ENCODE data around the gene FGF11. TPM values are rescaled to one million over a fixed set of nuclear protein-coding genes. Genes with fewer than 3 reads are reported as not detected.

FGF11 gene
- total and polyA plus RNA-seq, 2 of the 13 experiments (the other 11 are each of a cell fraction or from before 2014, with no cell fraction given) = 0.20 to 7.6 TPM

- FAIRE-seq (no peak), DNase-seq (ENCODE audit: low spot score) (no peak), ATAC-seq (no peak)
- Histone ChIP-seq H3K4me3 (replicated peaks in 1 of 3; ENCODE audit: insufficient read depth in 1 of 3, low read depth in 2 of 3, low read length in 3 of 3) (no peak overlapping the region), H3K36me3 (replicated peaks in 1 of 2; ENCODE audit: control insufficient read depth in 1 of 2, insufficient read depth in 2 of 2, low read length in 2 of 2) (peaks cover 0 to 2% of the 10 kb centered on the region in 2 experiments; a peak in 2 of 5 replicates), H3K27ac (ENCODE audit: extremely low read length, insufficient read depth, low read length) (no peak overlapping the region), H2AFZ (ENCODE audit: low read length) (no peak overlapping the region), H3K4me1 (ENCODE audit: insufficient read depth, low read length) (peaks cover 13% of the 10 kb centered on the region), H3K79me2 (ENCODE audit: insufficient read depth, low read length) (no peaks in the 10 kb centered on the region), H3K4me2 (ENCODE audit: low read depth, low read length) (no peak overlapping the region), H3K27me3 (ENCODE audit: control insufficient read depth in 1 of 2, insufficient read depth in 2 of 2, low read length in 2 of 2) (no peaks in the 10 kb centered on the region), H4K20me1 (ENCODE audit: insufficient read depth, low read length) (no peaks in the 10 kb centered on the region), H3K9me3 (ENCODE audit: low read length) (no peaks in the 10 kb centered on the region), H3K9ac (ENCODE audit: insufficient read depth, low read depth, low read length) (no peak overlapping the region)
- ChIA-PET POLR2A (interaction anchor here (2.4 kb wide), 1 partner anchor 13 kb away, joined by 12 read pairs; the partner anchor contains the start of gene TMEM256), CTCF (ENCODE audit: low intra/inter-chr PET ratio, low total read pairs) (no interaction called here)
- WGBS (ENCODE audit: low lambda C conversion rate) = 88% methylated on average over 14 of the region's 19 CpGs
- TF ChIP-seq, protein P1, sequence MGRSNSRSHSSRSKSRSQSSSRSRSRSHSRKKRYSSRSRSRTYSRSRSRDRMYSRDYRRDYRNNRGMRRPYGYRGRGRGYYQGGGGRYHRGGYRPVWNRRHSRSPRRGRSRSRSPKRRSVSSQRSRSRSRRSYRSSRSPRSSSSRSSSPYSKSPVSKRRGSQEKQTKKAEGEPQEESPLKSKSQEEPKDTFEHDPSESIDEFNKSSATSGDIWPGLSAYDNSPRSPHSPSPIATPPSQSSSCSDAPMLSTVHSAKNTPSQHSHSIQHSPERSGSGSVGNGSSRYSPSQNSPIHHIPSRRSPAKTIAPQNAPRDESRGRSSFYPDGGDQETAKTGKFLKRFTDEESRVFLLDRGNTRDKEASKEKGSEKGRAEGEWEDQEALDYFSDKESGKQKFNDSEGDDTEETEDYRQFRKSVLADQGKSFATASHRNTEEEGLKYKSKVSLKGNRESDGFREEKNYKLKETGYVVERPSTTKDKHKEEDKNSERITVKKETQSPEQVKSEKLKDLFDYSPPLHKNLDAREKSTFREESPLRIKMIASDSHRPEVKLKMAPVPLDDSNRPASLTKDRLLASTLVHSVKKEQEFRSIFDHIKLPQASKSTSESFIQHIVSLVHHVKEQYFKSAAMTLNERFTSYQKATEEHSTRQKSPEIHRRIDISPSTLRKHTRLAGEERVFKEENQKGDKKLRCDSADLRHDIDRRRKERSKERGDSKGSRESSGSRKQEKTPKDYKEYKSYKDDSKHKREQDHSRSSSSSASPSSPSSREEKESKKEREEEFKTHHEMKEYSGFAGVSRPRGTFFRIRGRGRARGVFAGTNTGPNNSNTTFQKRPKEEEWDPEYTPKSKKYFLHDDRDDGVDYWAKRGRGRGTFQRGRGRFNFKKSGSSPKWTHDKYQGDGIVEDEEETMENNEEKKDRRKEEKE (IDR thresholded peaks at IDR 0.05) = no peak
- TF ChIP-seq SUZ12 (IDR thresholded peaks at IDR 0.05; ENCODE audit: low read depth, low read length) (no peak), HCFC1 (IDR thresholded peaks at IDR 0.05; ENCODE audit: low read depth, low read length) (no peak), ATF1 (CRISPR knock-in tag; IDR thresholded peaks at IDR 0.05) (no peak), HBP1 (CRISPR knock-in tag; IDR thresholded peaks at IDR 0.05; ENCODE audit: low read depth) (no peak), ERF (CRISPR knock-in tag; IDR thresholded peaks at IDR 0.05) (no peak), ZNF34 (CRISPR knock-in tag; IDR thresholded peaks at IDR 0.05; ENCODE audit: borderline replicate concordance) (no peak)
- intact Hi-C loops (cut with micrococcal nuclease; ENCODE audit: unreplicated experiment) = no loop called here
- in situ Hi-C loops (cut with HindIII; ENCODE audit: extremely low pct_ligation_motif_present, low pct_unique_long_range_greater_than_20kb) = no loop called here
- BruUV-seq (replicated peaks) = no TSS peak
These were observed 49.1 kb upstream of the FGF11 start for GRCh38 chr17:7389924-7390910.

Measured in HepG2 (cell line).